Activated CD8-positive, alpha-beta memory T cell treated with anti-CD3 and anti-CD28 coated beads, Interleukin-2, amount 50 U/mL, for 24 hours (primary cell): ENCODE results near the gene IPP.
"Not testable (repeated sequence)": the region's sequence is repeated elsewhere in the genome, so short reads cannot be mapped to it uniquely, and the experiment has no call there.

ENCODE experiments used
- DNase-seq: peaks from one replicate; pipeline ENCODE4 v3.0.0-alpha.2; 2020; ENCODE audit errors: extremely low read depth

The IPP gene

GRCh38 chr1:45684402-45684801, 66.1 kb downstream of the IPP start:
- DNase-seq: no peak

GRCh38 chr1:45682942-45683341, 67.5 kb downstream of the IPP start:
- no peak for DNase-seq

GRCh38 chr1:45679123-45679522, 71.3 kb downstream of the IPP start:
- no peak for DNase-seq

- DNase-seq: no peak
These were observed 72.0 kb downstream of the IPP start for GRCh38 chr1:45678489-45678888.

- DNase-seq: no peak
These were observed 72.7 kb downstream of the IPP start for GRCh38 chr1:45677751-45678245.

- not testable (repeated sequence) for DNase-seq
These were observed 73.9 kb downstream of the IPP start for GRCh38 chr1:45676553-45676952.

- DNase-seq: no peak
These were observed 76.0 kb downstream of the IPP start for GRCh38 chr1:45674478-45674877.

GRCh38 chr1:45673956-45674355, 76.5 kb downstream of the IPP start:
- no peak for DNase-seq

- DNase-seq: no peak
These were observed 80.4 kb downstream of the IPP start for GRCh38 chr1:45669859-45670655.

GRCh38 chr1:45669379-45669778, 81.1 kb downstream of the IPP start:
- no peak for DNase-seq

GRCh38 chr1:45668526-45668925, 81.9 kb downstream of the IPP start:
- DNase-seq: no peak

GRCh38 chr1:45667321-45668111, 82.9 kb downstream of the IPP start:
- DNase-seq: no peak

GRCh38 chr1:45666836-45667235, 83.6 kb downstream of the IPP start:
- no peak for DNase-seq

GRCh38 chr1:45660336-45660735, 90.1 kb downstream of the IPP start:
- DNase-seq: no peak

GRCh38 chr1:45659222-45659621, 91.2 kb downstream of the IPP start:
- DNase-seq: no peak

- no peak for DNase-seq
These were observed 92.3 kb downstream of the IPP start for GRCh38 chr1:45658171-45658570.

- no peak for DNase-seq
These were observed 93.8 kb downstream of the IPP start for GRCh38 chr1:45656573-45657226.

GRCh38 chr1:45654540-45655280, 95.7 kb downstream of the IPP start:
- no peak for DNase-seq
